WI38 (cell line): ENCODE data around the gene DCC.

Experiments used
- H3K4me3 ChIP-seq: 2 replicates; pipeline ENCODE4 v1.5.1; 2011; ENCODE audit warnings: low read depth, mild to moderate bottlenecking, control low read depth, low read length
- TF ChIP-seq, protein P1 (sequence below): IDR thresholded peaks from 2 replicates; pipeline ENCODE4 v1.5.1; 2012; ENCODE audit warnings: low read depth, mild to moderate bottlenecking, control low read depth, low read length

DCC gene

DNA sequence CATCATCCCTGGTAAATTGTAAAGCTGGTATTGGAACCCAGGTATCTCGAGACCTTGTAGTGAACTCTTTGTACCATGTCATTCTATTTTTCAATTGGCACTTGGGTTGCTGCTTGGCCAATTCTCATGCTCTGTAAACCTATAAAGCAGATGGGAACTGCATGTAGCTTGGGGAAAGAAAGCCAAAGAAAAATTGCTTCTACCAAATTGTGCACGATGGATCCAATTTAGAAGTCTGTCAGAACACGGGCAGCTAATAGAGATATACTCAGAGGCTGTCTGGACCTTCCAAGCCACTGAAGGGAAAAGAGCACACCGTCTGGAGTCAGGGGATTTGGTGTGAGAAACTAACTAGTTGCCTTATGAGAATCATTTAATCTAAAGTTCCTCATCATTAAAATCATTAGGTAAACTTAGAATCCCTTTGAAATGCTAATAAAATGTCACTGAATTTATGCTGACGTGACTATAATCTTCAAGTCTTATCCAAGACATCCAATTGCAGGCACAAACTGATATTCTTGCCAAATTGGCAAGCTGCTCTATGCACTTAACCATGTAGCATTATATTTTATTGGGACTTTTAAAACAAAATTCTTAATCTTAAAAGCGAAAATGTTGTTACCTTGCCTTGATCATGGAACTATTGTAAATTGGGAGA, 206.8 kb downstream of the DCC start:
- TF ChIP-seq, protein P1, sequence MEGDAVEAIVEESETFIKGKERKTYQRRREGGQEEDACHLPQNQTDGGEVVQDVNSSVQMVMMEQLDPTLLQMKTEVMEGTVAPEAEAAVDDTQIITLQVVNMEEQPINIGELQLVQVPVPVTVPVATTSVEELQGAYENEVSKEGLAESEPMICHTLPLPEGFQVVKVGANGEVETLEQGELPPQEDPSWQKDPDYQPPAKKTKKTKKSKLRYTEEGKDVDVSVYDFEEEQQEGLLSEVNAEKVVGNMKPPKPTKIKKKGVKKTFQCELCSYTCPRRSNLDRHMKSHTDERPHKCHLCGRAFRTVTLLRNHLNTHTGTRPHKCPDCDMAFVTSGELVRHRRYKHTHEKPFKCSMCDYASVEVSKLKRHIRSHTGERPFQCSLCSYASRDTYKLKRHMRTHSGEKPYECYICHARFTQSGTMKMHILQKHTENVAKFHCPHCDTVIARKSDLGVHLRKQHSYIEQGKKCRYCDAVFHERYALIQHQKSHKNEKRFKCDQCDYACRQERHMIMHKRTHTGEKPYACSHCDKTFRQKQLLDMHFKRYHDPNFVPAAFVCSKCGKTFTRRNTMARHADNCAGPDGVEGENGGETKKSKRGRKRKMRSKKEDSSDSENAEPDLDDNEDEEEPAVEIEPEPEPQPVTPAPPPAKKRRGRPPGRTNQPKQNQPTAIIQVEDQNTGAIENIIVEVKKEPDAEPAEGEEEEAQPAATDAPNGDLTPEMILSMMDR: no peak
- H3K4me3 ChIP-seq: no peak overlapping the region

DNA sequence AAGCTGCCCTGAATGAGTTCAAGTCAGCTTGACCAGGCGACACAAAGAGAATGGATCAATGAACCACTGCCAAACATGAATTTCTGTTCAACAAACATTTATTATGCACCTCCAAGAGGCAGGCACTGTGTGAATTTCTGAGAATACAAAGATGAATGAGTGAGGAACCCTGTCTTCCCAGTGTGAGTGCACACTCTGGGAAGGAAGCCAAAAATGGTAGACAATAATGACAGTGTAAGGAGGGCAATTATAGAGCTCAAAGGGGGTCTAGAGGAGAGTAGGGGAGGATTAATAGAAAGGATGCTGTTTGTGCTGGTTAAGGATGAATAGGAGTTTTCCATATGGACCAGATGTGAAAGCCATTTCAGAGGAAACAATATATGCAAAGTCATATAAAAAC, 213.4 kb downstream of the DCC start:
- no peak overlapping the region for H3K4me3 ChIP-seq
- TF ChIP-seq, protein P1: no peak

DNA sequence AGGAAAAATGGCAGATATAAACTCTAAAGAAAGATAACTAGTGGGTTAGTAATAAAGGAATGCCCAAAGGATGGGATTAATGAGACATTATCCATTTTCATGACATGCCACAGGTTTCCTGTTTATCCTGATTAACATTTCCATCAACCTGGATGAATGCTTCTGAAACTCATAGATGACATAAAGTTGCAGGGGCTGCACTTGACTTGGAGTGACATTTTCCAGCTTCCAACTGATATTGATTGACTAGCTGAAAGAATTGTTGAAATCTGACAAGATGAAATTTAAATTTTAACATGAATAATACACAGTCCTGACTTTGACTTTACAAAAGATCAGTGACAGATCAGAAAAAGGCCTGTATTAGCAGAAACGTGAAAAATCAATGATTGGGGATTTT, 214.2 kb downstream of the DCC start:
- H3K4me3 ChIP-seq: no peak overlapping the region
- TF ChIP-seq, protein P1: no peak

DNA sequence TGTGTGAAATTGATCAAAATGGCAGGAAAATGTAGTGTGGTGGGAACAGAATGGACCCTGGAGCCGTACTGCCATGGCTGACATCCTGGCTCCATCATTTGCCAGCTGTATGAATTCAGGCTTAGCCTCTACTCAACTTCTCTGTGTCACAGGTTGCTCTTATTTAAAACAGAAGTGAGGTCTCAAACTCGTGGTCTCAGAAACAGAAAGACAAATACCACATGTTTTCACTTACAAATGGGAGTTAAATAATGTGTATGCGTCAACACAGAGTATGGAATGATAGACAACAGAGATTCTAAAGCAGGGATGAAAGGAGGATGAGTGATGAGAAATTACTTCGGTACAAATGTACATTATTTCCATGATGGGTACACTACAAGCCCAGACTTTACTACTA, 227.4 kb downstream of the DCC start:
- no peak overlapping the region for H3K4me3 ChIP-seq
- TF ChIP-seq, protein P1: no peak

- no peak overlapping the region for H3K4me3 ChIP-seq
- TF ChIP-seq, protein P1: no peak
These were observed 229.5 kb downstream of the DCC start for GRCh38 chr18:52569492-52569891.

GRCh38 chr18:52570975-52571374, 231.0 kb downstream of the DCC start:
- TF ChIP-seq, protein P1: no peak
- no peak overlapping the region for H3K4me3 ChIP-seq

DNA sequence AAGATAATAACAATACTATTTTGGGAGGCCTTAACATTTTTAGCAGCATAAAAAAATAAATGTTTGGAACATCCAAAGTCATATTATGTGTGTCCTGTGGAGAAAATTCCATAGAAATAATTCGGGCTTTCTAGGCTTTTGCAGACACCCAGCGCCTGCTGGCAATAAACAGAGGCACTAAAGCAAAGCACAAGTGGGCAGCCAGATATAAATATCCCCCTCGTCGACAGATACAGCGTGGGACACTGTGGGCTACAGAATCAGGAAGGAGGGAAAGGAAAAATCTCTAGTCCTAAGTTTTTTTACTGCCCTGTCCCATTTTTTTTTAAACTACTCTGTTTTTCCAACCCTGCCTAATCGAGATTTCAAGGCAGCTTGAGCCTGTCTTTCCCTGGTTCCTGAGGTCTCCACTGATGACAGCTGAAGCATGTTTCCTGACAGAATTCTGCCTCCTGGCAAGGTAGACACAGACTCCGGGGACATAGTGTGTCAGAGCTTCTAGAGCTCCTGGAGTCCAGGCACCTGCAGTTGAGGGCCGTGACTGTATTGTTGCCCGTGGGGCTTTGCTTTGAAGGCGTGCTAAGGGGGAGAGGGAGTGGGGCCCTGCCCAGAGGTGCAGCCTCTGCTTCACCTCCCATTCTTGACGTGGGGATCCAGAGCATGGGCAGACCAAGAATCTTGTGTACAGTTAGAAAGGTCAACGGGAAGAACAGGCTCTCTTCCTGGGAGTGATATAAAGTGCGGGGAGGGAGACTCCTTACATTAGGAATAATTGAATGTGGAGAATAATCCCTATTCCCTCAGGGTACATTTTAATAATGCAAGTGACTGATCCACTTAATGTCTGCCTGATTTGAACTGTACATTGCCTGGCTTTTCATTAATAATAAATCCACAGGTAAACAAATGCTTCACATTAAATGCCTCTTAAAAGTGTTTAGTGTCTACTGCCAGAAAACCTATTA, 232.3 kb downstream of the DCC start:
- TF ChIP-seq, protein P1: no peak
- H3K4me3 ChIP-seq: no peak overlapping the region
